ENCODE results near the gene TIMP1.

DNA sequence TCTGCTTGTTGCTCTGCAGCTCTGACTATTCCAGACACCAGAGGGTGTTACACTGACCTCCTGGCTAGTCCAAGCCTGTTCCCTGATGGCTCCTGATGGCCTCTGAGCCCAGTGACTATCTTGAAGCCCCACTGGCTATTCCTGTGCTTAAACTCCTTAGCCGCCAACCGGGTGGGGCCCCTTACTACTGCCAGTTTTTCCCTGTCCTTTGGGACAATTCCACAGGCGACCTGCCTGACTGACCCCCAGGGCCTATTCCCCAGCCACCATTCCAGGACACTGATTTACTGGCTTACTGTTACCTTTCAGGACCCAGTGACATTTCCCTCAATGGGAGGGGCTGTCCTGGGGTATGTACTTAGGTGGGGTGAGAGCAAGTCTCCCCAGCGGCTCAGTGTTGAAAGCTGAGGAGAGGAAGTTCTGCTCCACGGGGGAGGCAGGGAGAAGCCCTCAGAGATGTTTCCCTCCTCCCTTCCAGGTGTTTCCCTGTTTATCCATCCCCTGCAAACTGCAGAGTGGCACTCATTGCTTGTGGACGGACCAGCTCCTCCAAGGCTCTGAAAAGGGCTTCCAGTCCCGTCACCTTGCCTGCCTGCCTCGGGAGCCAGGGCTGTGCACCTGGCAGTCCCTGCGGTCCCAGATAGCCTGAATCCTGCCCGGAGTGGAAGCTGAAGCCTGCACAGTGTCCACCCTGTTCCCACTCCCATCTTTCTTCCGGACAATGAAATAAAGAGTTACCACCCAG lies 4.0 kb downstream of the TIMP1 start:
- no peak for TF ChIP-seq CTCF (tag by site-specific recombination; IDR thresholded peaks at IDR 0.05)
- no peak for TF ChIP-seq YY1 (tag by site-specific recombination; IDR thresholded peaks at IDR 0.05)
- no peak for TF ChIP-seq ZNF140 (tag by site-specific recombination; IDR thresholded peaks at IDR 0.05)
- no peak for TF ChIP-seq ZNF521 (tag by site-specific recombination; IDR thresholded peaks at IDR 0.05)
- no peak for TF ChIP-seq ZNF132 (tag by site-specific recombination; IDR thresholded peaks at IDR 0.05; ENCODE audit: borderline replicate concordance)
- no peak for TF ChIP-seq ZNF404 (tag by site-specific recombination; IDR thresholded peaks at IDR 0.05)
- no peak for TF ChIP-seq HIC1 (tag by site-specific recombination; IDR thresholded peaks at IDR 0.05)
- TF ChIP-seq, protein P1, sequence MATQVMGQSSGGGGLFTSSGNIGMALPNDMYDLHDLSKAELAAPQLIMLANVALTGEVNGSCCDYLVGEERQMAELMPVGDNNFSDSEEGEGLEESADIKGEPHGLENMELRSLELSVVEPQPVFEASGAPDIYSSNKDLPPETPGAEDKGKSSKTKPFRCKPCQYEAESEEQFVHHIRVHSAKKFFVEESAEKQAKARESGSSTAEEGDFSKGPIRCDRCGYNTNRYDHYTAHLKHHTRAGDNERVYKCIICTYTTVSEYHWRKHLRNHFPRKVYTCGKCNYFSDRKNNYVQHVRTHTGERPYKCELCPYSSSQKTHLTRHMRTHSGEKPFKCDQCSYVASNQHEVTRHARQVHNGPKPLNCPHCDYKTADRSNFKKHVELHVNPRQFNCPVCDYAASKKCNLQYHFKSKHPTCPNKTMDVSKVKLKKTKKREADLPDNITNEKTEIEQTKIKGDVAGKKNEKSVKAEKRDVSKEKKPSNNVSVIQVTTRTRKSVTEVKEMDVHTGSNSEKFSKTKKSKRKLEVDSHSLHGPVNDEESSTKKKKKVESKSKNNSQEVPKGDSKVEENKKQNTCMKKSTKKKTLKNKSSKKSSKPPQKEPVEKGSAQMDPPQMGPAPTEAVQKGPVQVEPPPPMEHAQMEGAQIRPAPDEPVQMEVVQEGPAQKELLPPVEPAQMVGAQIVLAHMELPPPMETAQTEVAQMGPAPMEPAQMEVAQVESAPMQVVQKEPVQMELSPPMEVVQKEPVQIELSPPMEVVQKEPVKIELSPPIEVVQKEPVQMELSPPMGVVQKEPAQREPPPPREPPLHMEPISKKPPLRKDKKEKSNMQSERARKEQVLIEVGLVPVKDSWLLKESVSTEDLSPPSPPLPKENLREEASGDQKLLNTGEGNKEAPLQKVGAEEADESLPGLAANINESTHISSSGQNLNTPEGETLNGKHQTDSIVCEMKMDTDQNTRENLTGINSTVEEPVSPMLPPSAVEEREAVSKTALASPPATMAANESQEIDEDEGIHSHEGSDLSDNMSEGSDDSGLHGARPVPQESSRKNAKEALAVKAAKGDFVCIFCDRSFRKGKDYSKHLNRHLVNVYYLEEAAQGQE (tag by site-specific recombination; IDR thresholded peaks at IDR 0.05), result no peak
